ENCODE results near the gene FBLL1.
A peak's percentile ranks its signal among the peaks of the same experiment; 100 is the strongest.
"Not testable (repeated sequence)": the region's sequence is repeated elsewhere in the genome, so short reads cannot be mapped to it uniquely, and the experiment has no call there.

Gene FBLL1

GRCh38 chr5:168570490-168571328 lies 41.6 kb downstream of the FBLL1 start:
- TF ChIP-seq, protein P1, sequence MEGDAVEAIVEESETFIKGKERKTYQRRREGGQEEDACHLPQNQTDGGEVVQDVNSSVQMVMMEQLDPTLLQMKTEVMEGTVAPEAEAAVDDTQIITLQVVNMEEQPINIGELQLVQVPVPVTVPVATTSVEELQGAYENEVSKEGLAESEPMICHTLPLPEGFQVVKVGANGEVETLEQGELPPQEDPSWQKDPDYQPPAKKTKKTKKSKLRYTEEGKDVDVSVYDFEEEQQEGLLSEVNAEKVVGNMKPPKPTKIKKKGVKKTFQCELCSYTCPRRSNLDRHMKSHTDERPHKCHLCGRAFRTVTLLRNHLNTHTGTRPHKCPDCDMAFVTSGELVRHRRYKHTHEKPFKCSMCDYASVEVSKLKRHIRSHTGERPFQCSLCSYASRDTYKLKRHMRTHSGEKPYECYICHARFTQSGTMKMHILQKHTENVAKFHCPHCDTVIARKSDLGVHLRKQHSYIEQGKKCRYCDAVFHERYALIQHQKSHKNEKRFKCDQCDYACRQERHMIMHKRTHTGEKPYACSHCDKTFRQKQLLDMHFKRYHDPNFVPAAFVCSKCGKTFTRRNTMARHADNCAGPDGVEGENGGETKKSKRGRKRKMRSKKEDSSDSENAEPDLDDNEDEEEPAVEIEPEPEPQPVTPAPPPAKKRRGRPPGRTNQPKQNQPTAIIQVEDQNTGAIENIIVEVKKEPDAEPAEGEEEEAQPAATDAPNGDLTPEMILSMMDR (conservative IDR thresholded peaks at IDR 0.05; ENCODE audit: low read length): no peak
- DNase-seq (ENCODE audit: low read depth): no peak

GRCh38 chr5:168573663-168574062 lies 44.6 kb downstream of the FBLL1 start:
- not testable (repeated sequence) for H3K4me3 ChIP-seq (ENCODE audit: low read length); DNase-seq (ENCODE audit: low read depth)

More at GRCh38 chr5:168570490-168571328, 41.6 kb downstream of the FBLL1 start:
- no peak overlapping the region for H3K4me3 ChIP-seq (ENCODE audit: low read length)

DNA sequence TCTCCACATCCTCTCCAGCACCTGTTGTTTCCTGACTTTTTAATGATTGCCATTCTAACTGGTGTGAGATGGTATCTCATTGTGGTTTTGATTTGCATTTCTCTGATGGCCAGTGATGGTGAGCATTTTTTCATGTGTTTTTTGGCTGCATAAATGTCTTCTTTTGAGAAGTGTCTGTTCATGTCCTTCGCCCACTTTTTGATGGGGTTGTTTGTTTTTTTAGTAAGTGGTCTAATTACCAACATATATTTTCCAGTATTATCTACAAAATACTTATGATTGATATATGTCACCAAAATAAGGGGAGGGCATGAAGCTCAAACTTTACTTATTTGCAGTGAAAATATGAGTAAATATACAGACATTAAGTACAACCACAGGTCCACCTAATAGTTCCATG lies 45.1 kb downstream of the FBLL1 start:
- DNase-seq (ENCODE audit: low read depth); H3K4me3 ChIP-seq (ENCODE audit: low read length): not testable (repeated sequence)

DNA sequence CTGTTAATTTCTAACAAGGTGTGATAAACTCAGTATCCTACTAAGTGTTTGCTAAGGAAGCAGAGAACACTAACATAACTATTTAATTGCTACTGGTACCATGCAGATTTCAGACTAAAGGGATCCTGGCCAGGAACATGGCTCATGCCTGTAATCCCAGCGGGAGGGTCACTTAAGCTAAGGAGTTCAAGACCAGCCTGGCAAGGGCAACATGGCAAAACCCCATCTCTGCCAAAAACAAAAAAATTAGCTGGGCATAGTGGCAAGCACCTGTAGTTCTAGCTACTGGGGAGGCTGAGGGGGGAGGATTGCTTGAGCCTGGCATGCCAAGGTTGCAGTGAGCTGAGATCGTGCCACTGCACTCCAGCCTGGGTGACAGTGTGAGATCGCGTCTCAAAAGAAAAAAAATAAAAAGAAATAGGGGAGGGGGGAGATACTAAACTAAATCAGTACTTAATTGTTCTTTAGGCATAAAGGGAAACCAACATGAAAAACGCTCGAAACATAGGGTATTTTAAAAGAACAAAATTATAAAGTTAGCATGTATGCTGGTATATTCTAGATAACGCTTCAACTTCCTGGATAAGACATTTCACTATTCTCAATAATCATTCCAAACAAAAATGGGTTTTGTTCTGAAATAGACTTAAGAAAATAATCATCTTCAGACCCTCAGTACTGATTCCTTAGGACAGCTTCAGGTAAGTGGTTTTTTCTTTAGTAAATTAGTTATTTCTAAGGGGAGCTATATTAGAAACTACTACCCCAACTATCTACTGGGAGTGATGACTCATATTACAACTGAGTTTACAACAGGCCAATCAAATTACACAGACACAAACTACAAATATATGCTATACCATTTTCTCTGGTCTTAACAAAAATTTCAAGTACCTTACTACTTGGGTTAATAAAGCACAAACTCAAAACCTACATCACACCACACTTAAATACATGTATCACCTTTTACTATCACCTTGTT lies 46.6 kb downstream of the FBLL1 start:
- H3K4me3 ChIP-seq (ENCODE audit: low read length): no peak overlapping the region
- DNase-seq (ENCODE audit: low read depth): no peak

GRCh38 chr5:168578006-168578405 lies 48.9 kb downstream of the FBLL1 start:
- peak overlapping the region; percentile 89 for H3K4me3 ChIP-seq (ENCODE audit: low read length)
- peak; percentile 25 for DNase-seq (ENCODE audit: low read depth)
- TF ChIP-seq, protein P1 (conservative IDR thresholded peaks at IDR 0.05; ENCODE audit: low read length): no peak

More for the DNA sequence above, 46.6 kb downstream of the FBLL1 start:
- TF ChIP-seq, protein P1 (conservative IDR thresholded peaks at IDR 0.05; ENCODE audit: low read length): no peak

DNA sequence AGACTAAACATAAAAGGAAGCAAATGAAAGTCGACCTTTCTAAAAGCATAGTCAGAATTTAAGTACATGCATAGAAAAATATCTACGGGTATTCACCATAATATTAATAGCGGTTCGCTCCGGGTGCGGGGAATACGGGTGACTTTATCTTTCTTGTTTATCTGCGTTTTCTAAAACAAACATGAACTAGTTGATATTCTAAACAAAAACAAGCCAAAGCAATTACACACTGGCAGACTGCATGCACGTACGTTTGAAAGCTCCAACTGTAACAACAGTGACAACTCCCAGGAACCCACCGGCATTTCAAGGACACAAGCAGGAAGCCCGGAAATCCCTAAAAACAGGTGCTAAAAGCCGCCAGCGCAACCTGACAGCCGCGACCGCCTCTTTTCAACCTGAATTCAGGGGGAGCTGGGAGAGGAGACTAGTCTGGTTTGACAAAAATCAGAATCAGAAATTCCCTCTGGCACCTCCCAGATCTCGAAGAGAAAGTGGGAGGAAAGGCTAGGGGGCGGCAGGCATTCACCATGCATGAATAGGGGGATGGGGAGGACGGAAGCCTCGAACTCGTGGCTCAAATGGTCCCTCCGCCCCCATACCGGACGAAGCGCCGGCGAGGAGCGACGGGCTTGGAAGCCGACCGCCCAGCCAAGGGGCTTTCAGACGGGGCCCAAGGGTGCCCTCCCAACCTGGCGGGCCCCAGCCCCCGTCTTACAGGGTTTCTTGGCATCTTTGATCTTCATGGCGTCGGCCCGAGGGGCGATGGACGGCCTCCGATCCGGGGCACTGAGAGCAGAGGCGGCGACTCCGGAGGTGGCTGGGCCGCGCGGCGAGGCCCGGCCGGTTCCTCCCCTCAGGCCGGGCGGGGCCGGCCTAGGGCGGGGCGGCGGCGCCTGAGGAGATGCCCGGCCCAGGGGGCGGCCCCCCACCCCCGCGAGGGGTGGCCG lies 49.7 kb downstream of the FBLL1 start, which contains the start of gene PANK3:
Gene PANK3 (minus strand): TSS at position 831 of the 950 bp plus-strand sequence. CDS start 85 bp downstream, at position 746.
- H3K4me3 ChIP-seq (ENCODE audit: low read length): peak within 1 kb of the TSS; percentile 89
- no peak for DNase-seq (ENCODE audit: low read depth)
- TF ChIP-seq, protein P1 (conservative IDR thresholded peaks at IDR 0.05; ENCODE audit: low read length): no peak

GRCh38 chr5:168579488-168580226 lies 50.6 kb downstream of the FBLL1 start:
- peak overlapping the region; percentile 89 for H3K4me3 ChIP-seq (ENCODE audit: low read length)
- DNase-seq (ENCODE audit: low read depth): peak; percentile 99
- TF ChIP-seq, protein P1 (conservative IDR thresholded peaks at IDR 0.05; ENCODE audit: low read length): no peak
